OCI-LY7 (cell line): Measurements from ENCODE around the gene ZNF814. TPM values are rescaled to one million over a fixed set of nuclear protein-coding genes. Genes with fewer than 3 reads are reported as not detected.
"Not testable (repeated sequence)": the region's sequence is repeated elsewhere in the genome, so short reads cannot be mapped to it uniquely, and the experiment has no call there.

ENCODE experiments used
- BruUV-seq: library from RNA; stranded (reverse); fragments of 400-500 nt; replicated peaks from 2 replicates; lab custom pipeline; 2021; lab: Mats Ljungman, UMichigan
- CTCF ChIA-PET: fragments of 300-600 bp; sonication (Branson Sonifier 250); formaldehyde crosslinking; loops from one replicate; lab custom pipeline; 2022; ENCODE audit warnings: antibody characterized with exemption; ENCODE audit not compliant: unreplicated experiment; lab: Charles Lee
- POLR2A ChIA-PET: fragments of 300-600 bp; sonication (Branson Sonifier 250); formaldehyde crosslinking; loops from one replicate; lab custom pipeline; 2022; ENCODE audit warnings: antibody characterized with exemption; lab: Charles Lee
- DNase-seq: peaks from one replicate; pipeline ENCODE4 v3.0.0-alpha.2; 2015; ENCODE audit warnings: low spot score
- H2AFZ ChIP-seq: fragments of 200-600 bp; sonication (generic), shearing (Covaris generic); 2 replicates; pipeline ENCODE4 v1.6.1; 2014; ENCODE audit warnings: mild to moderate bottlenecking, antibody characterized with exemption, low read length, moderate library complexity
- H3K27ac ChIP-seq: fragments of 200-600 bp; sonication (generic); 2 replicates; pipeline ENCODE4 v1.5.1; 2014; ENCODE audit warnings: mixed run types, low read depth, mild to moderate bottlenecking, moderate library complexity, low read length, inconsistent platforms; ENCODE audit not compliant: poor library complexity, severe bottlenecking
- H3K36me3 ChIP-seq: fragments of 200-600 bp; sonication (generic); 2 replicates; pipeline ENCODE4 v1.6.1; 2014; ENCODE audit warnings: mild to moderate bottlenecking, antibody characterized with exemption, low read length, moderate library complexity, mixed read lengths; ENCODE audit not compliant: insufficient read depth
- H3K4me1 ChIP-seq: fragments of 200-600 bp; sonication (generic); 2 replicates; pipeline ENCODE4 v1.5.1; 2014; ENCODE audit warnings: mild to moderate bottlenecking, low read length; ENCODE audit not compliant: insufficient read depth, poor library complexity, severe bottlenecking
- H3K4me2 ChIP-seq: fragments of 200-600 bp; sonication (generic); 2 replicates; pipeline ENCODE4 v1.6.1; 2014; ENCODE audit warnings: mild to moderate bottlenecking, low read length
- H3K4me3 ChIP-seq: fragments of 200-600 bp; sonication (generic); 2 replicates; pipeline ENCODE4 v1.5.1; 2014; ENCODE audit warnings: mild to moderate bottlenecking, low read depth, low read length; ENCODE audit not compliant: poor library complexity, severe bottlenecking
- H3K79me2 ChIP-seq: fragments of 200-600 bp; sonication (generic); 2 replicates; pipeline ENCODE4 v1.6.1; 2016; ENCODE audit warnings: low read depth, mild to moderate bottlenecking, low read length, moderate library complexity, mixed read lengths; ENCODE audit not compliant: insufficient read depth
- H3K9me2 ChIP-seq: fragments of 200-600 bp; sonication (generic); 2 replicates; pipeline ENCODE4 v1.6.1; 2016; ENCODE audit warnings: mild to moderate bottlenecking, low read length, mixed read lengths; ENCODE audit not compliant: insufficient read depth
- H3K9me3 ChIP-seq: fragments of 200-600 bp; sonication (generic); 2 replicates; pipeline ENCODE4 v1.6.1; 2014; ENCODE audit warnings: mild to moderate bottlenecking, mixed run types, low read length, mixed read lengths
- H4K20me1 ChIP-seq: fragments of 200-600 bp; sonication (generic); 2 replicates; pipeline ENCODE4 v1.6.1; 2014; ENCODE audit warnings: mild to moderate bottlenecking, antibody characterized with exemption, low read length, moderate library complexity, mixed read lengths; ENCODE audit not compliant: insufficient read depth
- CTCF ChIP-seq: fragments of 200-600 bp; sonication (generic); conservative IDR thresholded peaks from 2 replicates; pipeline ENCODE4 v1.5.1; 2014; ENCODE audit warnings: mild to moderate bottlenecking, antibody characterized with exemption, low read length, moderate library complexity, mixed read lengths
- EZH2phosphoT487 ChIP-seq: fragments of 200-600 bp; sonication (generic); IDR thresholded peaks from 2 replicates; pipeline ENCODE4 v1.6.1; 2018; ENCODE audit warnings: low read depth, borderline replicate concordance, mild to moderate bottlenecking, mixed run types, antibody characterized with exemption, low read length, moderate library complexity, mixed read lengths
- intact Hi-C: fragments of 100-400 bp; cut with micrococcal nuclease; formaldehyde crosslinking; loops from one replicate; pipeline ENCODE4 v1.10.0; 2022; ENCODE audit not compliant: unreplicated experiment
- total RNA-seq, 2 experiments: library from RNA; depleted of rRNA in 1 of 2; stranded (reverse); fragments of >200 nt in 1 of 2; shearing (Covaris generic) in 1 of 2; gene quantifications; 2 replicates each; pipeline ENCODE4 v1.2.3, GENCODE V29; 2014 to 2022

The ZNF814 gene
- total RNA-seq, 2 experiments from 2014 or later, result 30.4 to 50.1 TPM

GRCh38 chr19:57814505-57815246 is 74.2 kb downstream of the ZNF814 start, which contains the start of gene ZNF552:
Gene ZNF552 (minus strand): TSS chr19:57814913. CDS start chr19:57814743, 170 bp downstream.
- H3K4me2 ChIP-seq, result peak within 1 kb of the TSS; percentile 78
- H3K4me1 ChIP-seq, result peaks cover 28% of the 10 kb centered on the region
- peaks cover 14% of the 10 kb centered on the region for H3K36me3 ChIP-seq
- TF ChIP-seq CTCF, result no peak
- no peak for TF ChIP-seq EZH2phosphoT487
- peak within 1 kb of the TSS; percentile 96 for H3K4me3 ChIP-seq
- no TSS peak for BruUV-seq
- H3K27ac ChIP-seq, result no peak within 1 kb of the TSS
- ChIA-PET CTCF (interaction anchor here (0.6 kb wide), 1 partner anchor 747 kb away, joined by 15 read pairs; no protein-coding TSS in a partner anchor), POLR2A (no interaction called here)
- H3K9me3 ChIP-seq, result no peaks in the 10 kb centered on the region
- H4K20me1 ChIP-seq, result no peaks in the 10 kb centered on the region
- H3K9me2 ChIP-seq, result no peaks in the 10 kb centered on the region
- intact Hi-C loops, result no loop called here
- peaks cover 14% of the 10 kb centered on the region for H3K79me2 ChIP-seq
- peak within 1 kb of the TSS; percentile 68 for H2AFZ ChIP-seq
- peak; percentile 88 for DNase-seq

GRCh38 chr19:57813919-57814504 is 74.8 kb downstream of the ZNF814 start:
- Histone ChIP-seq H3K4me3 (peak overlapping the region; percentile 96), H3K4me2 (peak overlapping the region; percentile 78), H3K36me3 (peaks cover 18% of the 10 kb centered on the region), H3K9me2 (no peaks in the 10 kb centered on the region), H3K4me1 (peaks cover 28% of the 10 kb centered on the region), H3K79me2 (peaks cover 13% of the 10 kb centered on the region), H3K27ac (no peak overlapping the region), H3K9me3 (no peaks in the 10 kb centered on the region), H4K20me1 (no peaks in the 10 kb centered on the region), H2AFZ (peak overlapping the region; percentile 68)
- intact Hi-C loops, result no loop called here
- ChIA-PET POLR2A (no interaction called here), CTCF (interaction anchor here (0.6 to 0.7 kb wide), 2 partner anchors 13 to 748 kb away, joined by 3 to 15 read pairs; no protein-coding TSS in a partner anchor)
- DNase-seq, result no peak
- TF ChIP-seq CTCF (no peak), EZH2phosphoT487 (no peak)
- TSS peak; percentile 56 for BruUV-seq

GRCh38 chr19:57812975-57813820 is 75.6 kb downstream of the ZNF814 start:
- H3K27ac ChIP-seq, intact Hi-C loops, H4K20me1 ChIP-seq, H3K9me2 ChIP-seq, BruUV-seq, DNase-seq, H2AFZ ChIP-seq, H3K9me3 ChIP-seq: not testable (repeated sequence)
- peaks cover 21% of the 10 kb centered on the region for H3K4me1 ChIP-seq
- CTCF ChIA-PET, result interaction anchor here (0.7 kb wide), 1 partner anchor 12 kb away, joined by 3 read pairs; no protein-coding TSS in a partner anchor
- peaks cover 23% of the 10 kb centered on the region for H3K36me3 ChIP-seq
- peak overlapping the region; percentile 96 for H3K4me3 ChIP-seq
- peaks cover 13% of the 10 kb centered on the region for H3K79me2 ChIP-seq
- POLR2A ChIA-PET, result interaction anchor here (0.6 kb wide), 1 partner anchor 143 kb away, joined by 4 read pairs; no protein-coding TSS in a partner anchor
- peak overlapping the region; percentile 78 for H3K4me2 ChIP-seq
